ENCODE results near the gene EPOP. TPM values are rescaled to one million over a fixed set of nuclear protein-coding genes. Genes with fewer than 3 reads are reported as not detected.

EPOP gene
- total and polyA plus RNA-seq, 2 donors (not counting 1 experiment from before 2014, with no cell fraction given) = 0.14 to 0.33 TPM

DNA sequence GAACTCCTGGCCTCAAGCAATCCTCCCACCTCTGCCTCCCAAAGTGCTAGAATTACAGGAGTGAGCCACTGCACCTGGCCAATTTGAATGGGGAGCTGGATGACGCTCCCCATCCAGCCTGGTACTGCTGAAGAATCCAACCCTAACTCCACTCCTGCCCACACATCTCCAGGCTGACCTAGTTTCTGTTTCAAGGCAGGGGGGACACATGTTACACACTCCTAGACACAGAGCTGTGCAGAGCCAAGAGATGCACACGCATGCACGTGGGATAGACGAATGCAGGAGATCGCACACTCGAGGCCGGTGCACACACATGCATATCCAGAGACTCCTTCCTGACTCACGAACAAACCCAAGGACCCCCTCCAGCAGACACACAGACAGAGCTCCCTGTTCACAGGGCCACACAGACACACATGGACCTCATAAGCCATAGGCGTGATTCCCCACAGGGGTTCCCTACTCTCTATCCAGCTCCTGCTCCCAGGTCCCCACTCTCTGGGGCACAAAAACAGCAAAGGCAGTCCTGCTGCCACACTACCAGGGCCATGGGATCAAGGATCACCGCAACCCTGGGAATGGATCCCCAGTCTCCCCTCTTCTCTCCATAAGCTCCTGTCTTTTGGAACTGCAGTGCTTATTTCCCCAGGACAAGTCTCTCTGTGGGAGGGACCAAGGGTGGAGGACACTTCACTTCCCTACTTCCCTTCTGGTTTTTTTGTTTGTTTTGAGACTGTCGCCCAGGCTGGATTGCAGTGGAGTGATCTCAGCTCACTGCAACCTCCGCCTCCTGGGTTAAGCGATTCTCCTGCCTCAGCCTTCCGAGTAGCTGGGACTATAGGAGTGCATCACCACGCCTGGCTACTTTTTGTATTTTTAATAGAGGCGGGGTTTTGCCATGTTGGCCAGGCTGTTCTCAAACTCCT lies 14.4 kb downstream of the EPOP start:
- TF ChIP-seq, protein P1, sequence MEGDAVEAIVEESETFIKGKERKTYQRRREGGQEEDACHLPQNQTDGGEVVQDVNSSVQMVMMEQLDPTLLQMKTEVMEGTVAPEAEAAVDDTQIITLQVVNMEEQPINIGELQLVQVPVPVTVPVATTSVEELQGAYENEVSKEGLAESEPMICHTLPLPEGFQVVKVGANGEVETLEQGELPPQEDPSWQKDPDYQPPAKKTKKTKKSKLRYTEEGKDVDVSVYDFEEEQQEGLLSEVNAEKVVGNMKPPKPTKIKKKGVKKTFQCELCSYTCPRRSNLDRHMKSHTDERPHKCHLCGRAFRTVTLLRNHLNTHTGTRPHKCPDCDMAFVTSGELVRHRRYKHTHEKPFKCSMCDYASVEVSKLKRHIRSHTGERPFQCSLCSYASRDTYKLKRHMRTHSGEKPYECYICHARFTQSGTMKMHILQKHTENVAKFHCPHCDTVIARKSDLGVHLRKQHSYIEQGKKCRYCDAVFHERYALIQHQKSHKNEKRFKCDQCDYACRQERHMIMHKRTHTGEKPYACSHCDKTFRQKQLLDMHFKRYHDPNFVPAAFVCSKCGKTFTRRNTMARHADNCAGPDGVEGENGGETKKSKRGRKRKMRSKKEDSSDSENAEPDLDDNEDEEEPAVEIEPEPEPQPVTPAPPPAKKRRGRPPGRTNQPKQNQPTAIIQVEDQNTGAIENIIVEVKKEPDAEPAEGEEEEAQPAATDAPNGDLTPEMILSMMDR (conservative IDR thresholded peaks at IDR 0.05 in 1 of 2, IDR thresholded peaks at IDR 0.05 in 1 of 2; ENCODE audit: low read depth in 1 of 2, low read length in 2 of 2) = no peak
- Histone ChIP-seq H3K4me3 (replicated peaks in 1 of 4; ENCODE audit: control extremely low read depth in 1 of 4, insufficient read depth in 1 of 4, low read depth in 3 of 4, low read length in 4 of 4) (no peak overlapping the region), H2AFZ (ENCODE audit: low read length) (no peak overlapping the region), H3K79me2 (ENCODE audit: control insufficient read depth, insufficient read depth, low read length) (no peaks in the 10 kb centered on the region), H3K9me3 (ENCODE audit: control insufficient read depth, insufficient read depth, low read depth, low read length) (no peaks in the 10 kb centered on the region), H3K4me2 (ENCODE audit: extremely low read depth, insufficient read depth, low read length) (no peak overlapping the region), H4K20me1 (ENCODE audit: control insufficient read depth, extremely low read depth, insufficient read depth, low read length) (no peaks in the 10 kb centered on the region), H3K36me3 (ENCODE audit: control insufficient read depth, insufficient read depth, low read length) (no peaks in the 10 kb centered on the region), H3K9ac (ENCODE audit: insufficient read depth, low read length) (no peak overlapping the region), H3K4me1 (ENCODE audit: control insufficient read depth, extremely low read depth, insufficient read depth, low read length) (no peaks in the 10 kb centered on the region), H3K27me3 (ENCODE audit: control insufficient read depth, insufficient read depth, low read length) (peaks cover 3% of the 10 kb centered on the region), H3K27ac (ENCODE audit: insufficient read depth, low read length) (no peak overlapping the region)
- no peak for DNase-seq (ENCODE audit: low read depth in 2 of 2)

- no peaks in the 10 kb centered on the region for H3K4me1 ChIP-seq (ENCODE audit: control insufficient read depth, extremely low read depth, insufficient read depth, low read length)
- H3K9me3 ChIP-seq (ENCODE audit: control insufficient read depth, insufficient read depth, low read depth, low read length) = no peaks in the 10 kb centered on the region
- no peaks in the 10 kb centered on the region for H3K36me3 ChIP-seq (ENCODE audit: control insufficient read depth, insufficient read depth, low read length)
- H3K27me3 ChIP-seq (ENCODE audit: control insufficient read depth, insufficient read depth, low read length) = peaks cover 7% of the 10 kb centered on the region
- H3K9ac ChIP-seq (ENCODE audit: insufficient read depth, low read length) = no peak overlapping the region
- TF ChIP-seq, protein P1 (conservative IDR thresholded peaks at IDR 0.05 in 1 of 2, IDR thresholded peaks at IDR 0.05 in 1 of 2; ENCODE audit: low read depth in 1 of 2, low read length in 2 of 2) = no peak
- no peak for DNase-seq (ENCODE audit: low read depth in 2 of 2)
- no peak overlapping the region for H3K4me3 ChIP-seq (replicated peaks in 1 of 4; ENCODE audit: control extremely low read depth in 1 of 4, insufficient read depth in 1 of 4, low read depth in 3 of 4, low read length in 4 of 4)
- no peak overlapping the region for H3K27ac ChIP-seq (ENCODE audit: insufficient read depth, low read length)
- H4K20me1 ChIP-seq (ENCODE audit: control insufficient read depth, extremely low read depth, insufficient read depth, low read length) = no peaks in the 10 kb centered on the region
- no peak overlapping the region for H2AFZ ChIP-seq (ENCODE audit: low read length)
- no peaks in the 10 kb centered on the region for H3K79me2 ChIP-seq (ENCODE audit: control insufficient read depth, insufficient read depth, low read length)
- no peak overlapping the region for H3K4me2 ChIP-seq (ENCODE audit: extremely low read depth, insufficient read depth, low read length)
Measured at GRCh38 chr17:38659415-38659814, 15.3 kb downstream of the EPOP start.

- Histone ChIP-seq H3K4me3 (replicated peaks in 1 of 4; ENCODE audit: control extremely low read depth in 1 of 4, insufficient read depth in 1 of 4, low read depth in 3 of 4, low read length in 4 of 4) (no peak overlapping the region), H3K9ac (ENCODE audit: insufficient read depth, low read length) (no peak overlapping the region), H4K20me1 (ENCODE audit: control insufficient read depth, extremely low read depth, insufficient read depth, low read length) (no peaks in the 10 kb centered on the region), H3K79me2 (ENCODE audit: control insufficient read depth, insufficient read depth, low read length) (no peaks in the 10 kb centered on the region), H2AFZ (ENCODE audit: low read length) (no peak overlapping the region), H3K36me3 (ENCODE audit: control insufficient read depth, insufficient read depth, low read length) (no peaks in the 10 kb centered on the region), H3K27me3 (ENCODE audit: control insufficient read depth, insufficient read depth, low read length) (peaks cover 12% of the 10 kb centered on the region), H3K4me1 (ENCODE audit: control insufficient read depth, extremely low read depth, insufficient read depth, low read length) (no peaks in the 10 kb centered on the region), H3K9me3 (ENCODE audit: control insufficient read depth, insufficient read depth, low read depth, low read length) (no peaks in the 10 kb centered on the region), H3K4me2 (ENCODE audit: extremely low read depth, insufficient read depth, low read length) (no peak overlapping the region), H3K27ac (ENCODE audit: insufficient read depth, low read length) (no peak overlapping the region)
- TF ChIP-seq, protein P1 (conservative IDR thresholded peaks at IDR 0.05 in 1 of 2, IDR thresholded peaks at IDR 0.05 in 1 of 2; ENCODE audit: low read depth in 1 of 2, low read length in 2 of 2) = no peak
- no peak for TF ChIP-seq EZH2 (IDR thresholded peaks at IDR 0.05; ENCODE audit: low read length, missing control alignments)
- no peak for DNase-seq (ENCODE audit: low read depth in 2 of 2)
Measured at GRCh38 chr17:38658741-38659345, 15.9 kb downstream of the EPOP start.

Data from fibroblast of lung (primary cell).